ENCODE results near the gene HPSE2.
"Not testable (repeated sequence)": the region's sequence is repeated elsewhere in the genome, so short reads cannot be mapped to it uniquely, and the experiment has no call there.

Gene HPSE2

GRCh38 chr10:99143651-99144050 is 92.0 kb downstream of the HPSE2 start:
- DNase-seq: no peak

GRCh38 chr10:99143011-99143410 is 92.6 kb downstream of the HPSE2 start:
- no peak for DNase-seq

GRCh38 chr10:99132897-99133296 is 102.8 kb downstream of the HPSE2 start:
- not testable (repeated sequence) for DNase-seq

GRCh38 chr10:99125879-99126278 is 109.8 kb downstream of the HPSE2 start:
- DNase-seq: no peak

- no peak for DNase-seq
These were observed 111.3 kb downstream of the HPSE2 start for GRCh38 chr10:99124376-99124775.

GRCh38 chr10:99123851-99124250 is 111.8 kb downstream of the HPSE2 start:
- DNase-seq: no peak

- no peak for DNase-seq
These were observed 112.3 kb downstream of the HPSE2 start for GRCh38 chr10:99123336-99123735.

- DNase-seq: no peak
These were observed 116.3 kb downstream of the HPSE2 start for GRCh38 chr10:99119258-99119748.

GRCh38 chr10:99115703-99116102 is 119.9 kb downstream of the HPSE2 start:
- no peak for DNase-seq

GRCh38 chr10:99085358-99085757 is 150.3 kb downstream of the HPSE2 start:
- no peak for DNase-seq

GRCh38 chr10:99084161-99084560 is 151.5 kb downstream of the HPSE2 start:
- DNase-seq: no peak

GRCh38 chr10:99080275-99080945 is 155.2 kb downstream of the HPSE2 start:
- DNase-seq: no peak

GRCh38 chr10:99062591-99062990 is 173.1 kb downstream of the HPSE2 start:
- no peak for DNase-seq

- no peak for DNase-seq
These were observed 176.9 kb downstream of the HPSE2 start for GRCh38 chr10:99058762-99059161.

- DNase-seq: no peak
These were observed 177.5 kb downstream of the HPSE2 start for GRCh38 chr10:99057936-99058690.

GRCh38 chr10:99045671-99046070 is 190.0 kb downstream of the HPSE2 start:
- no peak for DNase-seq

- DNase-seq: no peak
These were observed 193.4 kb downstream of the HPSE2 start for GRCh38 chr10:99042051-99042771.

GRCh38 chr10:99041468-99041867 is 194.2 kb downstream of the HPSE2 start:
- no peak for DNase-seq

- no peak for DNase-seq
These were observed 221.8 kb downstream of the HPSE2 start for GRCh38 chr10:99013885-99014284.

- DNase-seq: no peak
These were observed 225.4 kb downstream of the HPSE2 start for GRCh38 chr10:99010286-99010685.

- DNase-seq: no peak
These were observed 227.6 kb downstream of the HPSE2 start for GRCh38 chr10:99008054-99008453.

- no peak for DNase-seq
These were observed 228.2 kb downstream of the HPSE2 start for GRCh38 chr10:99007457-99007856.

- DNase-seq: no peak
These were observed 230.4 kb downstream of the HPSE2 start for GRCh38 chr10:99005254-99005653.

GRCh38 chr10:99004738-99005137 is 230.9 kb downstream of the HPSE2 start:
- DNase-seq: no peak

All from activated gamma-delta T cell treated with Interleukin-2 at 50 U/mL for 16 hours (primary cell).